SK-N-SH treated with all-trans-retinoic acid at 6 μM for 48 hours (cell line): ENCODE measurements around the gene ATP2B3.
A peak's percentile ranks its signal among the peaks of the same experiment; 100 is the strongest.

Experiments used
- ATAC-seq: fragments of 200-7000 bp; cut with Tn5 transposase; 3 replicates; pipeline ENCODE4 v1.9.1; 2020; ENCODE audit warnings: mild to moderate bottlenecking, moderate library complexity
- ARNTL ChIP-seq: fragments of 450-650 bp; formaldehyde crosslinking; IDR thresholded peaks from 2 replicates; pipeline ENCODE4 v1.5.0; 2020; ENCODE audit warnings: low read depth, mild to moderate bottlenecking, moderate library complexity, borderline replicate concordance
- BACH2 ChIP-seq: fragments of 250-450 bp; sonication (Bioruptor Pico); IDR thresholded peaks from 2 replicates; pipeline ENCODE4 v1.9.0; 2021; ENCODE audit warnings: mild to moderate bottlenecking, borderline replicate concordance
- CREB5 ChIP-seq: fragments of 250-450 bp; sonication (Bioruptor Pico); IDR thresholded peaks from 2 replicates; pipeline ENCODE4 v1.5.1; 2020; ENCODE audit warnings: low read depth, mild to moderate bottlenecking, moderate library complexity
- CSDC2 ChIP-seq: fragments of 250-450 bp; sonication (Bioruptor Pico); IDR thresholded peaks from 2 replicates; pipeline ENCODE4 v1.5.0; 2020; ENCODE audit warnings: mild to moderate bottlenecking, moderate library complexity
- CSRNP3 ChIP-seq: fragments of 250-450 bp; sonication (Bioruptor Pico); IDR thresholded peaks from 2 replicates; pipeline ENCODE4 v1.5.1; 2021; ENCODE audit warnings: mild to moderate bottlenecking, moderate library complexity
- ESRRG ChIP-seq: fragments of 250-450 bp; sonication (Bioruptor Pico); IDR thresholded peaks from 2 replicates; pipeline ENCODE4 v1.6.1; 2021; ENCODE audit warnings: mild to moderate bottlenecking
- GLIS3 ChIP-seq: fragments of 250-450 bp; sonication (Bioruptor Pico); IDR thresholded peaks from 2 replicates; pipeline ENCODE4 v1.5.0; 2020; ENCODE audit warnings: mild to moderate bottlenecking, moderate library complexity
- ISL1 ChIP-seq: fragments of 250-450 bp; sonication (Bioruptor Pico); IDR thresholded peaks from 2 replicates; pipeline ENCODE4 v2.1.2; 2022; ENCODE audit warnings: mild to moderate bottlenecking, moderate library complexity
- OSR1 ChIP-seq: fragments of 250-450 bp; sonication (Bioruptor Pico); IDR thresholded peaks from 2 replicates; pipeline ENCODE4 v1.8.0; 2022; ENCODE audit warnings: moderate library complexity, mild to moderate bottlenecking, inconsistent platforms
- RARB ChIP-seq: fragments of 250-450 bp; sonication (Bioruptor Pico); IDR thresholded peaks from 2 replicates; pipeline ENCODE4 v1.8.0; 2021; ENCODE audit warnings: mild to moderate bottlenecking, moderate library complexity
- SNAI2 ChIP-seq: fragments of 250-450 bp; sonication (Bioruptor Pico); IDR thresholded peaks from 2 replicates; pipeline ENCODE4 v1.5.0; 2020; ENCODE audit warnings: mild to moderate bottlenecking, moderate library complexity
- TCF4 ChIP-seq: fragments of 250-450 bp; sonication (Bioruptor Pico); IDR thresholded peaks from 2 replicates; pipeline ENCODE4 v1.8.0; 2021; ENCODE audit warnings: mild to moderate bottlenecking, moderate library complexity, borderline replicate concordance
- TOX ChIP-seq: fragments of 250-450 bp; sonication (Bioruptor Pico); IDR thresholded peaks from 2 replicates; pipeline ENCODE4 v1.8.0; 2021; ENCODE audit warnings: mild to moderate bottlenecking, moderate library complexity, borderline replicate concordance
- TSHZ2 ChIP-seq: fragments of 250-450 bp; sonication (Bioruptor Pico); IDR thresholded peaks from 2 replicates; pipeline ENCODE4 v1.5.0; 2020; ENCODE audit warnings: mild to moderate bottlenecking, moderate library complexity
- ZC3H10 ChIP-seq: fragments of 250-450 bp; sonication (Bioruptor Pico); IDR thresholded peaks from 2 replicates; pipeline ENCODE4 v1.5.1; 2021; ENCODE audit warnings: mild to moderate bottlenecking, moderate library complexity
- ZFP3 ChIP-seq: fragments of 250-450 bp; sonication (Bioruptor Pico); IDR thresholded peaks from 2 replicates; pipeline ENCODE4 v1.5.0; 2020; ENCODE audit warnings: mild to moderate bottlenecking, moderate library complexity
- ZFP30 ChIP-seq: fragments of 450-650 bp; formaldehyde crosslinking; IDR thresholded peaks from 2 replicates; pipeline ENCODE4 v1.5.0; 2022; ENCODE audit warnings: mild to moderate bottlenecking, moderate library complexity
- ZNF8 ChIP-seq: fragments of 450-650 bp; formaldehyde crosslinking; IDR thresholded peaks from 2 replicates; pipeline ENCODE4 v1.5.0; 2020; ENCODE audit warnings: mild to moderate bottlenecking, moderate library complexity
- TF ChIP-seq, protein P1 (sequence below): fragments of 250-450 bp; sonication (Bioruptor Pico); IDR thresholded peaks from 2 replicates; pipeline ENCODE4 v1.8.0; 2021; ENCODE audit warnings: low read depth, mild to moderate bottlenecking, moderate library complexity, borderline replicate concordance

The ATP2B3 gene

GRCh38 chrX:153538424-153538823, 21.0 kb downstream of the ATP2B3 start:
- TF ChIP-seq CSRNP3 (CRISPR knock-in tag) (no peak), RARB (CRISPR knock-in tag) (no peak), TCF4 (CRISPR knock-in tag) (peak; percentile 22; the same call in 1 of the 2 replicates), ZNF8 (CRISPR knock-in tag) (no peak), GLIS3 (CRISPR knock-in tag) (no peak), ZFP3 (CRISPR knock-in tag) (no peak), ZFP30 (CRISPR knock-in tag) (no peak), OSR1 (no peak)
- ATAC-seq, result peak; percentile 45

DNA sequence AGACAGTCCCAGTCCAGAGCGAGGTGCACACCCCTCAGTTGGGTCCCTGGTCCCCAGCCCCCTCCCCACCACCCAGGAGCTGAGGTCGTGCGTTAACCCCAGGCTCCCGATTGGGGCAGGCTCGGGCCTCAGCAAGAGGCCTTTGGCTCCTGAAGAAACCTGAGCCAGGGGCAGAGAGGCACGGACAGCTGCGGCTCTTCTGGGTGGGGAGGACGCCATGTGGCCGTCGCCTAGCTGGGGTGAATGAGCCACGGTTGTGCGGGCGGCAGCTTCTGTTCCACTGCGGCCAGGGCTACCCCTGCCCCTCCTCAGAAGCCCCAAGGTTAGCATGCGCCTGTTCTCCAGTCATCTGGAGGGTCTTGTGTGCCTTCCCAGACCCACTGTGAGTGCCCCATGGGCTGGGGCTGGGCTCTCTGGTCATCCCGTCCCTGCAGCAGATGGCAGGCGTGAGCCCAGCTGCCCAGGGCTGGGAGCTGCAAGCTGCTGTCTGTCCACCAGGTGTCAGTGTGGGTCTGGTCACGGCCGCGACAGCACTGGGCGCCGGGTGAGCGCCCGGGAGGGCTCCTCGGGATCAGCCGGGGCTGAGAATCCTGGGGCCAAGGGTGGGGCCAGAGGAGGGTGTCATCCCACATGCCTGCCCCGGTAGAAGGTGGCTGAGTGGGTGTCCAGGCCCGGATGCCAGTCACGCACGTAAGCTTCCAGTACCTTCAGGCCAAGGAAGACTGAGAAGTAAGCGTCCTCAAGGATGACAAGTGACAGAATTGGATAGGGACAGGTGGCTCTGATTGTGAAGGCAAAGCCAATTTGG, 21.9 kb downstream of the ATP2B3 start:
- no peak for TF ChIP-seq ZFP30 (CRISPR knock-in tag)
- TF ChIP-seq OSR1, result no peak
- TF ChIP-seq GLIS3 (CRISPR knock-in tag), result no peak
- TF ChIP-seq ARNTL, result no peak
- TF ChIP-seq CREB5 (CRISPR knock-in tag), result no peak
- no peak for TF ChIP-seq ZFP3 (CRISPR knock-in tag)
- TF ChIP-seq TOX (CRISPR knock-in tag), result no peak
- TF ChIP-seq RARB (CRISPR knock-in tag), result no peak
- TF ChIP-seq TSHZ2 (CRISPR knock-in tag), result no peak
- TF ChIP-seq SNAI2 (CRISPR knock-in tag), result no peak
- no peak for TF ChIP-seq CSDC2 (CRISPR knock-in tag)
- no peak for TF ChIP-seq BACH2 (CRISPR knock-in tag)
- TF ChIP-seq, protein P1, sequence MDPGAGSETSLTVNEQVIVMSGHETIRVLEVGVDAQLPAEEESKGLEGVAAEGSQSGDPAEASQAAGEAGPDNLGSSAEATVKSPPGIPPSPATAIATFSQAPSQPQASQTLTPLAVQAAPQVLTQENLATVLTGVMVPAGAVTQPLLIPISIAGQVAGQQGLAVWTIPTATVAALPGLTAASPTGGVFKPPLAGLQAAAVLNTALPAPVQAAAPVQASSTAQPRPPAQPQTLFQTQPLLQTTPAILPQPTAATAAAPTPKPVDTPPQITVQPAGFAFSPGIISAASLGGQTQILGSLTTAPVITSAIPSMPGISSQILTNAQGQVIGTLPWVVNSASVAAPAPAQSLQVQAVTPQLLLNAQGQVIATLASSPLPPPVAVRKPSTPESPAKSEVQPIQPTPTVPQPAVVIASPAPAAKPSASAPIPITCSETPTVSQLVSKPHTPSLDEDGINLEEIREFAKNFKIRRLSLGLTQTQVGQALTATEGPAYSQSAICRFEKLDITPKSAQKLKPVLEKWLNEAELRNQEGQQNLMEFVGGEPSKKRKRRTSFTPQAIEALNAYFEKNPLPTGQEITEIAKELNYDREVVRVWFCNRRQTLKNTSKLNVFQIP (CRISPR knock-in tag), result no peak
- no peak for TF ChIP-seq ESRRG (CRISPR knock-in tag)
- no peak for TF ChIP-seq TCF4 (CRISPR knock-in tag)
- TF ChIP-seq ISL1 (CRISPR knock-in tag), result no peak
- no peak for TF ChIP-seq ZNF8 (CRISPR knock-in tag)
- TF ChIP-seq, all 23 proteins: peak for 0
- ATAC-seq, result peak; percentile 92

DNA sequence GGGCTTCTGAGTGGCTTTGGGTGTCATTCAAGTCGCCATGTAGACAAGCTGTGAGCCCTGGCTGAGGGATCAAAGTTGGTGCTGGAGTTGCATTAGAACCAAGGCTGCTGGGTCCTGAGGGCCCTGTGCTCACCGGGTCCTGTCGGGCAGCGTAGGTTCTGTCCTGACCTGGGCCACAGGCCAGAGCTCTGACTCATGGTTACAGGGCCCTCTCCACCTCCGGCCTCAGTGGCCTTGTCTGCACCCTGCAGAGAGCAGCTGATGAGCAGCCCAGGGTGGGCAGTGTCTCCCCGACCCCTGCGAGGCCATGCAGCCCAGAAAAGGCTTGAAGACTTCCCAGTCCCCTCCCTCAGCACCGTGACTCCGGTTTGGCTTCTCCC, 22.5 kb downstream of the ATP2B3 start:
- no peak for ATAC-seq
- no peak for TF ChIP-seq ZC3H10
- no peak for TF ChIP-seq RARB (CRISPR knock-in tag)
- TF ChIP-seq SNAI2 (CRISPR knock-in tag), result no peak
- TF ChIP-seq CSDC2 (CRISPR knock-in tag), result no peak
- TF ChIP-seq CREB5 (CRISPR knock-in tag), result no peak
- no peak for TF ChIP-seq GLIS3 (CRISPR knock-in tag)
- TF ChIP-seq ISL1 (CRISPR knock-in tag), result no peak
- TF ChIP-seq, all 23 proteins: peak for 0
